Activated B cell treated with CpG ODN at 0.5 μM for 24 hours (primary cell): Measurements from ENCODE around the gene FASN. TPM values are rescaled to one million over a fixed set of nuclear protein-coding genes. Genes with fewer than 3 reads are reported as not detected.

Source experiments
- ATAC-seq: fragments of 200-7000 bp; cut with Tn5 transposase; one replicate; pipeline ENCODE4 v1.10.0; 2021; ENCODE audit warnings: low read depth, mild to moderate bottlenecking, moderate library complexity
- CTCF ChIA-PET: fragments of 350-600 bp; sonication (Branson Sonifier 250); formaldehyde crosslinking; loops from one replicate; lab custom pipeline; 2021; ENCODE audit warnings: antibody characterized with exemption; lab: Charles Lee
- POLR2A ChIA-PET: fragments of 350-600 bp; sonication (Branson Sonifier 250); formaldehyde crosslinking; loops from one replicate; lab custom pipeline; 2021; ENCODE audit warnings: antibody characterized with exemption; lab: Charles Lee
- DNase-seq: peaks from one replicate; pipeline ENCODE4 v3.0.0; 2022
- H3K27ac Mint-ChIP-seq: one replicate; pipeline ENCODE4 v1.8.0; 2020; ENCODE audit warnings: mixed read lengths
- H3K27me3 Mint-ChIP-seq: one replicate; pipeline ENCODE4 v1.8.0; 2021; ENCODE audit warnings: mixed read lengths
- H3K36me3 Mint-ChIP-seq: one replicate; pipeline ENCODE4 v1.8.0; 2021; ENCODE audit warnings: low read depth, mixed read lengths
- H3K4me1 Mint-ChIP-seq: one replicate; pipeline ENCODE4 v1.8.0; 2021; ENCODE audit warnings: mixed read lengths
- H3K4me3 Mint-ChIP-seq: one replicate; pipeline ENCODE4 v1.8.0; 2020; ENCODE audit warnings: mild to moderate bottlenecking, mixed read lengths
- H3K9me3 Mint-ChIP-seq: one replicate; pipeline ENCODE4 v1.8.0; 2020; ENCODE audit warnings: mixed read lengths
- CTCF ChIP-seq: fragments of 200-600 bp; IDR thresholded peaks from one replicate; pipeline ENCODE4 v1.8.0; 2022; ENCODE audit warnings: antibody characterized with exemption, mild to moderate bottlenecking
- intact Hi-C: fragments of 100-400 bp; cut with micrococcal nuclease; formaldehyde crosslinking; loops from one replicate; pipeline ENCODE4 v1.15.1; 2024
- total RNA-seq: library from RNA; stranded (reverse); gene quantifications from 2 replicates; pipeline ENCODE4 v1.2.3, GENCODE V29; 2022

The FASN gene
- total RNA-seq, 1 donor from 2014 or later = 121 TPM

- ChIA-PET POLR2A (interaction anchor here (1.5 to 4.2 kb wide), 4 partner anchors 13 to 29 kb away, joined by 3 to 30 read pairs (median 5); partner anchors contain the start of genes CENPX, DCXR and LRRC45), CTCF (interaction anchor here (1.3 to 1.7 kb wide), 2 partner anchors 14 to 92 kb away, joined by 3 to 4 read pairs; partner anchors contain the start of gene DCXR)
- DNase-seq = peak; percentile 84
- Mint-ChIP-seq H3K4me3 (peak within 1 kb of the TSS; percentile 84), H3K27me3 (no peaks in the 10 kb centered on the region), H3K36me3 (peaks cover 30% of the 10 kb centered on the region), H3K4me1 (peaks cover 17% of the 10 kb centered on the region), H3K27ac (peak within 1 kb of the TSS; percentile 78), H3K9me3 (no peaks in the 10 kb centered on the region)
- peak; percentile 91 for ATAC-seq
- TF ChIP-seq CTCF = no peak
- intact Hi-C loops = loop anchor here (1.0 kb wide), 3 partner anchors 13 to 46 kb away; partner anchors contain the start of genes DCXR, DUS1L and FASN
These were observed 46.0 kb downstream of the FASN start, which contains the start of the genes GPS1 and RFNG for GRCh38 chr17:82051776-82052637. TSS of gene GPS1 (plus strand) at chr17:82051898. CDS start at chr17:82051932, 34 bp downstream. TSS of gene RFNG (minus strand) at chr17:82051811. CDS start at chr17:82051766, 45 bp downstream.

- peak overlapping the region; percentile 78 for H3K27ac Mint-ChIP-seq
- ChIA-PET CTCF (interaction anchor here (1.7 kb wide), 1 partner anchor 13 kb away, joined by 4 read pairs; the partner anchor contains the start of gene DCXR), POLR2A (interaction anchor here (1.4 to 4.2 kb wide), 5 partner anchors 13 to 28 kb away, joined by 3 to 30 read pairs (median 3); partner anchors contain the start of genes CENPX, DCXR and LRRC45)
These were observed 47.0 kb downstream of the FASN start for GRCh38 chr17:82050761-82051641.

GRCh38 chr17:82050152-82050760 lies 47.8 kb downstream of the FASN start:
- H3K9me3 Mint-ChIP-seq = no peaks in the 10 kb centered on the region
- intact Hi-C loops = no loop called here
- CTCF ChIA-PET = interaction anchor here (1.2 to 1.7 kb wide), 2 partner anchors 13 to 19 kb away, joined by 3 to 4 read pairs; partner anchors contain the start of gene DCXR
- H3K4me3 Mint-ChIP-seq = peak overlapping the region; percentile 83
- H3K36me3 Mint-ChIP-seq = peaks cover 21% of the 10 kb centered on the region
- no peaks in the 10 kb centered on the region for H3K27me3 Mint-ChIP-seq
- no peak for ATAC-seq
- DNase-seq = no peak
- H3K4me1 Mint-ChIP-seq = peaks cover 17% of the 10 kb centered on the region
- no peak overlapping the region for H3K27ac Mint-ChIP-seq
- POLR2A ChIA-PET = interaction anchor here (0.6 to 4.2 kb wide), 4 partner anchors 13 to 294 kb away, joined by 3 to 30 read pairs (median 6); partner anchors contain the start of gene DCXR
- TF ChIP-seq CTCF = no peak

More at GRCh38 chr17:82050761-82051641, 47.0 kb downstream of the FASN start:
- DNase-seq (no peak), ATAC-seq (peak; percentile 26)
- Mint-ChIP-seq H3K27me3 (no peaks in the 10 kb centered on the region), H3K9me3 (no peaks in the 10 kb centered on the region), H3K4me3 (peak overlapping the region; percentile 83), H3K4me1 (peaks cover 17% of the 10 kb centered on the region), H3K36me3 (peaks cover 24% of the 10 kb centered on the region)
- TF ChIP-seq CTCF = no peak
- intact Hi-C loops = loop anchor here (1.0 kb wide), 3 partner anchors 14 to 47 kb away; partner anchors contain the start of genes DCXR, DUS1L and FASN

- ChIA-PET POLR2A (interaction anchor here (0.6 to 4.2 kb wide), 3 partner anchors 12 to 294 kb away, joined by 5 to 30 read pairs (median 6); partner anchors contain the start of gene DCXR), CTCF (interaction anchor here (1.2 kb wide), 1 partner anchor 19 kb away, joined by 3 read pairs; no protein-coding TSS in a partner anchor)
- no peaks in the 10 kb centered on the region for H3K27me3 Mint-ChIP-seq
- no peak overlapping the region for H3K4me3 Mint-ChIP-seq
- no peak for ATAC-seq
- H3K9me3 Mint-ChIP-seq = no peaks in the 10 kb centered on the region
- TF ChIP-seq CTCF = no peak
- H3K36me3 Mint-ChIP-seq = peaks cover 15% of the 10 kb centered on the region
- no peak overlapping the region for H3K27ac Mint-ChIP-seq
- peaks cover 17% of the 10 kb centered on the region for H3K4me1 Mint-ChIP-seq
- intact Hi-C loops = no loop called here
- no peak for DNase-seq
These were observed 48.5 kb downstream of the FASN start for GRCh38 chr17:82049521-82049971.
